Fibroblast of lung (primary cell): ENCODE data around the gene NXPH4. TPM values are rescaled to one million over a fixed set of nuclear protein-coding genes. Genes with fewer than 3 reads are reported as not detected.

ENCODE experiments used
- DNase-seq, 2 donors: peaks; one replicate each; pipeline versions ENCODE4 v3.0.0 to v3.0.0-alpha.2; 2010; ENCODE audit warnings: low read depth in 2 of 2
- H2AFZ ChIP-seq: 2 replicates; pipeline ENCODE4 v1.5.1; 2012; ENCODE audit warnings: low read length, control low read depth, inconsistent platforms
- H3K27ac ChIP-seq: 2 replicates; pipeline ENCODE4 v1.5.1; 2011; ENCODE audit warnings: low read length, control low read depth; ENCODE audit not compliant: insufficient read depth
- H3K27me3 ChIP-seq: 2 replicates; pipeline ENCODE4 v1.5.1; 2011; ENCODE audit warnings: mild to moderate bottlenecking, low read length; ENCODE audit not compliant: control insufficient read depth, insufficient read depth
- H3K36me3 ChIP-seq: 2 replicates; pipeline ENCODE4 v1.5.1; 2011; ENCODE audit warnings: low read length; ENCODE audit not compliant: control insufficient read depth, insufficient read depth
- H3K4me1 ChIP-seq: 2 replicates; pipeline ENCODE4 v1.5.1; 2011; ENCODE audit warnings: low read length; ENCODE audit not compliant: control insufficient read depth, insufficient read depth; ENCODE audit errors: extremely low read depth
- H3K4me2 ChIP-seq: 2 replicates; pipeline ENCODE4 v1.5.1; 2011; ENCODE audit warnings: low read length, control low read depth; ENCODE audit not compliant: insufficient read depth; ENCODE audit errors: extremely low read depth
- H3K4me3 ChIP-seq, 4 experiments: fragments of 200-600 bp in 1 of 4; sonication (generic) in 1 of 4; replicated peaks in 1 of 4; 2 replicates each; pipeline ENCODE4 v1.5.1; 2011 to 2016; ENCODE audit warnings: low read length in 4 of 4, low read depth in 3 of 4, mild to moderate bottlenecking in 3 of 4, control low read depth in 2 of 4, inconsistent platforms in 1 of 4, mixed read lengths in 1 of 4; ENCODE audit not compliant: insufficient read depth in 1 of 4; ENCODE audit errors: control extremely low read depth in 1 of 4
- H3K79me2 ChIP-seq: 2 replicates; pipeline ENCODE4 v1.5.1; 2012; ENCODE audit warnings: mild to moderate bottlenecking, low read length, inconsistent platforms; ENCODE audit not compliant: control insufficient read depth, insufficient read depth
- H3K9ac ChIP-seq: 2 replicates; pipeline ENCODE4 v1.5.1; 2011; ENCODE audit warnings: mild to moderate bottlenecking, low read length, control low read depth; ENCODE audit not compliant: insufficient read depth
- H3K9me3 ChIP-seq: 2 replicates; pipeline ENCODE4 v1.5.1; 2012; ENCODE audit warnings: low read depth, low read length; ENCODE audit not compliant: control insufficient read depth, insufficient read depth
- H4K20me1 ChIP-seq: 2 replicates; pipeline ENCODE4 v1.5.1; 2011; ENCODE audit warnings: low read length; ENCODE audit not compliant: control insufficient read depth, insufficient read depth; ENCODE audit errors: extremely low read depth
- EZH2 ChIP-seq: IDR thresholded peaks from 2 replicates; pipeline ENCODE4 v1.5.1; 2012; ENCODE audit warnings: low read length, control low read depth, mild to moderate bottlenecking; ENCODE audit errors: missing control alignments
- polyA plus RNA-seq, 2 donors: library from polyadenylated mRNA; depleted of rRNA in 1 of 2; stranded (reverse) in 1 of 2; unstranded in 1 of 2; fragments of >200 nt; gene quantifications; 2 replicates each; pipeline ENCODE4 v1.2.1, GENCODE V29; 2011 to 2012; ENCODE audit warnings: missing spikeins in 1 of 2
- total RNA-seq: library from RNA; depleted of rRNA; stranded (reverse); fragments of >200 nt; gene quantifications from 2 replicates; pipeline ENCODE4 v1.2.1, GENCODE V29; 2014
- TF ChIP-seq, protein P1 (sequence below), 2 donors: IDR thresholded peaks in 1 of 2; conservative IDR thresholded peaks in 1 of 2; 1 replicate in 1 of 2; 2 replicates in 1 of 2; pipeline ENCODE4 v1.5.1; 2011 to 2012; ENCODE audit warnings: low read length in 2 of 2, control low read depth in 1 of 2, inconsistent platforms in 1 of 2, low read depth in 1 of 2, mild to moderate bottlenecking in 1 of 2

Gene NXPH4
- total and polyA plus RNA-seq, 2 donors (not counting 1 experiment from before 2014, with no cell fraction given), result 0.50 to 1.9 TPM

DNA sequence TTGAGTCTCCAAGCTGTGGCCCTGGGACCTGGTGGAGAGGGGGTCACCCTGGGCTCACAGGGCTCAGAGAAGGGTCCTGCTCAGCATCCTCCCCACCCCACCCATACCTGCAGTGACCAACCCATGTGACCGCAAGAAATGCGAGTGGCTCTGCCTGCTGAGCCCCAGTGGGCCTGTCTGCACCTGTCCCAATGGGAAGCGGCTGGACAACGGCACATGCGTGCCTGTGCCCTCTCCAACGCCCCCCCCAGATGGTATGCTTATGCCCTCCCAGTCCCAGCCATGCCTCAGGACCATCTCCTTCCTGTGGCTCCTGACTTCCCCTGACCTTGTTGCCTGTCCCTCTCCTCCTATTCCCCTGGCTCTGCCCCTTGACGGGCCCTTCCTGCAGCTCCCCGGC lies 6.7 kb upstream of the NXPH4 start:
- no peak for DNase-seq
- H3K9me3 ChIP-seq, result no peaks in the 10 kb centered on the region
- H4K20me1 ChIP-seq, result no peaks in the 10 kb centered on the region
- H3K4me2 ChIP-seq, result no peak overlapping the region
- no peaks in the 10 kb centered on the region for H3K79me2 ChIP-seq
- H2AFZ ChIP-seq, result no peak overlapping the region
- H3K27me3 ChIP-seq, result peaks cover 2% of the 10 kb centered on the region
- no peak overlapping the region for H3K27ac ChIP-seq
- peaks cover 68% of the 10 kb centered on the region for H3K36me3 ChIP-seq
- H3K4me3 ChIP-seq, result no peak overlapping the region
- H3K4me1 ChIP-seq, result peaks cover 3% of the 10 kb centered on the region
- H3K9ac ChIP-seq, result no peak overlapping the region
- TF ChIP-seq, protein P1, sequence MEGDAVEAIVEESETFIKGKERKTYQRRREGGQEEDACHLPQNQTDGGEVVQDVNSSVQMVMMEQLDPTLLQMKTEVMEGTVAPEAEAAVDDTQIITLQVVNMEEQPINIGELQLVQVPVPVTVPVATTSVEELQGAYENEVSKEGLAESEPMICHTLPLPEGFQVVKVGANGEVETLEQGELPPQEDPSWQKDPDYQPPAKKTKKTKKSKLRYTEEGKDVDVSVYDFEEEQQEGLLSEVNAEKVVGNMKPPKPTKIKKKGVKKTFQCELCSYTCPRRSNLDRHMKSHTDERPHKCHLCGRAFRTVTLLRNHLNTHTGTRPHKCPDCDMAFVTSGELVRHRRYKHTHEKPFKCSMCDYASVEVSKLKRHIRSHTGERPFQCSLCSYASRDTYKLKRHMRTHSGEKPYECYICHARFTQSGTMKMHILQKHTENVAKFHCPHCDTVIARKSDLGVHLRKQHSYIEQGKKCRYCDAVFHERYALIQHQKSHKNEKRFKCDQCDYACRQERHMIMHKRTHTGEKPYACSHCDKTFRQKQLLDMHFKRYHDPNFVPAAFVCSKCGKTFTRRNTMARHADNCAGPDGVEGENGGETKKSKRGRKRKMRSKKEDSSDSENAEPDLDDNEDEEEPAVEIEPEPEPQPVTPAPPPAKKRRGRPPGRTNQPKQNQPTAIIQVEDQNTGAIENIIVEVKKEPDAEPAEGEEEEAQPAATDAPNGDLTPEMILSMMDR (conservative IDR thresholded peaks at IDR 0.05 in 1 of 2, IDR thresholded peaks at IDR 0.05 in 1 of 2; ENCODE audit: low read depth in 1 of 2, low read length in 2 of 2), result no peak
- no peak for TF ChIP-seq EZH2

DNA sequence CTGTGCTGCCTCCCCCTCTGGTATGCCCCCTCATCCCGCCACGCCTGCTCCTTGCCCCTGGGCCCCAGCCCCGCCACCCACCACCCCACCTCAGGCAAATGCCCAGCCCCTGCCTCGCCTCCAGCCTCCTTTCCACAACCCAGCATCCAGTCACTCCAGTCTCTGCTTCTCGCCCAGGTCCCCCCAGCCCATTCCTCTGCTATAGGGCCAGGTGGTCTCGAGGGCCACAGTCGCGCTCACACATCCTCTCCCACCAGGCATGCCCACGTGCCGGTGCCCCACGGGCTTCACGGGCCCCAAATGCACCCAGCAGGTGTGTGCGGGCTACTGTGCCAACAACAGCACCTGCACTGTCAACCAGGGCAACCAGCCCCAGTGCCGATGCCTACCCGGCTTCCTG lies 6.1 kb upstream of the NXPH4 start:
- Histone ChIP-seq H3K4me3 (no peak overlapping the region), H3K27me3 (peaks cover 5% of the 10 kb centered on the region), H3K27ac (no peak overlapping the region), H2AFZ (no peak overlapping the region), H3K4me1 (peaks cover 3% of the 10 kb centered on the region), H3K36me3 (peaks cover 63% of the 10 kb centered on the region), H3K79me2 (no peaks in the 10 kb centered on the region), H4K20me1 (no peaks in the 10 kb centered on the region), H3K9ac (no peak overlapping the region), H3K9me3 (no peaks in the 10 kb centered on the region), H3K4me2 (no peak overlapping the region)
- no peak for TF ChIP-seq EZH2
- TF ChIP-seq, protein P1 (conservative IDR thresholded peaks at IDR 0.05 in 1 of 2, IDR thresholded peaks at IDR 0.05 in 1 of 2; ENCODE audit: low read depth in 1 of 2, low read length in 2 of 2), result no peak
- no peak for DNase-seq

DNA sequence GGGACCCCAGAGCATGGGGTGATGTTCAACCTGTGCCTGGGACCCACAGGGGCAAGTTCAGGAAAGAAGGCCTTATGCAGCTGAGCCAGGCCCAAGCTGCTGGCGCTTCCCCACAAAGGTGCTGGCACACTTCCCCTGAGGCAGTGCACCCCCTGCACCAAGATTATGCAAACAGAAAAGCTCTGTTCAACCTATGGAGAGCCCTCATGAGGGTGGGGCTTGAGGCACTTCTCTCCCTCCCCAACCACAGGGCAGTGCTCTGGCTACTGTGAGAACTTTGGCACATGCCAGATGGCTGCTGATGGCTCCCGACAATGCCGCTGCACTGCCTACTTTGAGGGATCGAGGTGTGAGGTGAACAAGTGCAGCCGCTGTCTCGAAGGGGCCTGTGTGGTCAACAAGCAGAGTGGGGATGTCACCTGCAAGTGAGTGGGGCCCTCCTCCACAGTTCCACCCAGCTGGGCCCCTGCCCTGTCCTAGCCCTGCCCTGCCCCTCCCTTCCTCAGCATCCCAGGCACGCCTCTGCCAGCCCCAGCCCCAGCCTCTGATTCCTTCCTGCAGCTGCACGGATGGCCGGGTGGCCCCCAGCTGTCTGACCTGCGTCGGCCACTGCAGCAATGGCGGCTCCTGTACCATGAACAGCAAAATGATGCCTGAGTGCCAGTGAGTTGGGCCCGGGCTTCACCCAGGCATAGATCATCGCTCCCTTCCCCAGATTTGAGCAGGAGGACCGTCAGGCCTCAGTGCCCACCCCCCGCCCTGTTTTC lies 5.5 kb upstream of the NXPH4 start:
- Histone ChIP-seq H2AFZ (no peak overlapping the region), H3K9me3 (no peaks in the 10 kb centered on the region), H3K79me2 (no peaks in the 10 kb centered on the region), H3K36me3 (peaks cover 56% of the 10 kb centered on the region), H4K20me1 (no peaks in the 10 kb centered on the region), H3K27me3 (peaks cover 10% of the 10 kb centered on the region), H3K4me3 (no peak overlapping the region), H3K4me2 (no peak overlapping the region), H3K9ac (no peak overlapping the region), H3K27ac (no peak overlapping the region), H3K4me1 (peaks cover 3% of the 10 kb centered on the region)
- TF ChIP-seq, protein P1 (conservative IDR thresholded peaks at IDR 0.05 in 1 of 2, IDR thresholded peaks at IDR 0.05 in 1 of 2; ENCODE audit: low read depth in 1 of 2, low read length in 2 of 2), result no peak
- TF ChIP-seq EZH2, result no peak
- no peak for DNase-seq
